Neural cell (in vitro differentiated cells): ENCODE measurements around the gene IMMP2L.

ENCODE experiments used
- TAF1 ChIP-seq: IDR thresholded peaks from 2 replicates; pipeline ENCODE4 v1.6.1; 2012; ENCODE audit warnings: low read depth
- TF ChIP-seq, protein P1 (sequence below): fragments of 450-650 bp; IDR thresholded peaks from 2 replicates; pipeline ENCODE4 v1.5.1; 2014; ENCODE audit warnings: antibody characterized with exemption, mild to moderate bottlenecking, moderate library complexity; ENCODE audit not compliant: poor library complexity, severe bottlenecking

GRCh38 chr7:110760341-110760740 is 802.0 kb downstream of the IMMP2L start:
- TF ChIP-seq, protein P1, sequence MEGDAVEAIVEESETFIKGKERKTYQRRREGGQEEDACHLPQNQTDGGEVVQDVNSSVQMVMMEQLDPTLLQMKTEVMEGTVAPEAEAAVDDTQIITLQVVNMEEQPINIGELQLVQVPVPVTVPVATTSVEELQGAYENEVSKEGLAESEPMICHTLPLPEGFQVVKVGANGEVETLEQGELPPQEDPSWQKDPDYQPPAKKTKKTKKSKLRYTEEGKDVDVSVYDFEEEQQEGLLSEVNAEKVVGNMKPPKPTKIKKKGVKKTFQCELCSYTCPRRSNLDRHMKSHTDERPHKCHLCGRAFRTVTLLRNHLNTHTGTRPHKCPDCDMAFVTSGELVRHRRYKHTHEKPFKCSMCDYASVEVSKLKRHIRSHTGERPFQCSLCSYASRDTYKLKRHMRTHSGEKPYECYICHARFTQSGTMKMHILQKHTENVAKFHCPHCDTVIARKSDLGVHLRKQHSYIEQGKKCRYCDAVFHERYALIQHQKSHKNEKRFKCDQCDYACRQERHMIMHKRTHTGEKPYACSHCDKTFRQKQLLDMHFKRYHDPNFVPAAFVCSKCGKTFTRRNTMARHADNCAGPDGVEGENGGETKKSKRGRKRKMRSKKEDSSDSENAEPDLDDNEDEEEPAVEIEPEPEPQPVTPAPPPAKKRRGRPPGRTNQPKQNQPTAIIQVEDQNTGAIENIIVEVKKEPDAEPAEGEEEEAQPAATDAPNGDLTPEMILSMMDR, result no peak
- TF ChIP-seq TAF1, result no peak
